Natural killer cell (primary cell): ENCODE data around the gene TBKBP1. TPM values are rescaled to one million over a fixed set of nuclear protein-coding genes. Genes with fewer than 3 reads are reported as not detected.
A peak's percentile ranks its signal among the peaks of the same experiment; 100 is the strongest.

Experiments
- ATAC-seq, 3 donors: fragments of 150-1000 bp in 2 of 3; fragments of 200-7000 bp in 1 of 3; cut with Tn5 transposase; 1 replicate in 1 of 3; 2 replicates in 2 of 3; pipeline ENCODE4 v1.10.0; 2021; ENCODE audit warnings: mild to moderate bottlenecking in 2 of 3, moderate library complexity in 2 of 3
- DNase-seq, 2 donors: peaks; one replicate each; pipeline versions ENCODE4 v3.0.0 to v3.0.0-alpha.2; 2013 to 2021; ENCODE audit warnings: mixed read lengths in 1 of 2
- H3K27ac ChIP-seq: one replicate; pipeline ENCODE4 v1.5.1; 2013; ENCODE audit warnings: mild to moderate bottlenecking, low read length
- H3K27me3 ChIP-seq: one replicate; pipeline ENCODE4 v1.6.1; 2013; ENCODE audit warnings: low read length; ENCODE audit not compliant: control insufficient read depth, insufficient read depth
- H3K36me3 ChIP-seq: one replicate; pipeline ENCODE4 v1.6.1; 2013; ENCODE audit warnings: low read length; ENCODE audit not compliant: control insufficient read depth, insufficient read depth
- H3K4me1 ChIP-seq: one replicate; pipeline ENCODE4 v1.6.1; 2013; ENCODE audit warnings: low read length; ENCODE audit not compliant: control insufficient read depth, insufficient read depth
- H3K4me3 ChIP-seq: one replicate; pipeline ENCODE4 v1.5.1; 2013; ENCODE audit warnings: low read length
- H3K9me3 ChIP-seq: one replicate; pipeline ENCODE4 v1.6.1; 2013; ENCODE audit warnings: low read length; ENCODE audit not compliant: control insufficient read depth, insufficient read depth
- H3K27ac Mint-ChIP-seq, 2 donors: one replicate each; pipeline ENCODE4 v1.8.0; 2022; ENCODE audit warnings: mild to moderate bottlenecking in 2 of 2, mixed read lengths in 2 of 2, moderate library complexity in 1 of 2
- H3K27me3 Mint-ChIP-seq, 2 donors: one replicate each; pipeline ENCODE4 v1.8.0; 2022; ENCODE audit warnings: low read depth in 2 of 2, mixed read lengths in 2 of 2
- H3K36me3 Mint-ChIP-seq: one replicate; pipeline ENCODE4 v1.8.0; 2022; ENCODE audit warnings: mixed read lengths
- H3K4me1 Mint-ChIP-seq, 2 donors: one replicate each; pipeline ENCODE4 v1.8.0; 2022; ENCODE audit warnings: mixed read lengths in 2 of 2
- H3K4me3 Mint-ChIP-seq: one replicate; pipeline ENCODE4 v1.8.0; 2022; ENCODE audit warnings: mild to moderate bottlenecking, moderate library complexity, mixed read lengths
- H3K9me3 Mint-ChIP-seq, 2 donors: one replicate each; pipeline ENCODE4 v1.8.0; 2022; ENCODE audit warnings: mixed read lengths in 2 of 2
- WGBS: methylation state at CpG from one replicate; pipeline ENCODE4 v1.1.7; 2013; ENCODE audit warnings: missing lambda C conversion rate; ENCODE audit not compliant: insufficient coverage; 5-methylcytosine and 5-hydroxymethylcytosine counted together
- intact Hi-C: fragments of 100-400 bp; cut with micrococcal nuclease; formaldehyde crosslinking; loops from one replicate; pipeline ENCODE4 v1.14.2; 2022
- total RNA-seq, 4 donors: library from RNA; stranded (reverse); fragments of 120-200 nt in 1 of 4; gene quantifications; one replicate each; pipeline versions ENCODE4 v1.2.3 to v1.2.4, GENCODE V29; 2013 to 2022
- TF ChIP-seq, protein P1 (sequence below): fragments of 200-600 bp; IDR thresholded peaks from one replicate; pipeline ENCODE4 v1.8.0; 2022; ENCODE audit warnings: antibody characterized with exemption

TBKBP1 gene, protein sequence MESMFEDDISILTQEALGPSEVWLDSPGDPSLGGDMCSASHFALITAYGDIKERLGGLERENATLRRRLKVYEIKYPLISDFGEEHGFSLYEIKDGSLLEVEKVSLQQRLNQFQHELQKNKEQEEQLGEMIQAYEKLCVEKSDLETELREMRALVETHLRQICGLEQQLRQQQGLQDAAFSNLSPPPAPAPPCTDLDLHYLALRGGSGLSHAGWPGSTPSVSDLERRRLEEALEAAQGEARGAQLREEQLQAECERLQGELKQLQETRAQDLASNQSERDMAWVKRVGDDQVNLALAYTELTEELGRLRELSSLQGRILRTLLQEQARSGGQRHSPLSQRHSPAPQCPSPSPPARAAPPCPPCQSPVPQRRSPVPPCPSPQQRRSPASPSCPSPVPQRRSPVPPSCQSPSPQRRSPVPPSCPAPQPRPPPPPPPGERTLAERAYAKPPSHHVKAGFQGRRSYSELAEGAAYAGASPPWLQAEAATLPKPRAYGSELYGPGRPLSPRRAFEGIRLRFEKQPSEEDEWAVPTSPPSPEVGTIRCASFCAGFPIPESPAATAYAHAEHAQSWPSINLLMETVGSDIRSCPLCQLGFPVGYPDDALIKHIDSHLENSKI
- total RNA-seq = 10 to 100 TPM; 21.4 to 38.9 (median 37.6) TPM
- total RNA-seq (2013) = 15.3 TPM

DNA sequence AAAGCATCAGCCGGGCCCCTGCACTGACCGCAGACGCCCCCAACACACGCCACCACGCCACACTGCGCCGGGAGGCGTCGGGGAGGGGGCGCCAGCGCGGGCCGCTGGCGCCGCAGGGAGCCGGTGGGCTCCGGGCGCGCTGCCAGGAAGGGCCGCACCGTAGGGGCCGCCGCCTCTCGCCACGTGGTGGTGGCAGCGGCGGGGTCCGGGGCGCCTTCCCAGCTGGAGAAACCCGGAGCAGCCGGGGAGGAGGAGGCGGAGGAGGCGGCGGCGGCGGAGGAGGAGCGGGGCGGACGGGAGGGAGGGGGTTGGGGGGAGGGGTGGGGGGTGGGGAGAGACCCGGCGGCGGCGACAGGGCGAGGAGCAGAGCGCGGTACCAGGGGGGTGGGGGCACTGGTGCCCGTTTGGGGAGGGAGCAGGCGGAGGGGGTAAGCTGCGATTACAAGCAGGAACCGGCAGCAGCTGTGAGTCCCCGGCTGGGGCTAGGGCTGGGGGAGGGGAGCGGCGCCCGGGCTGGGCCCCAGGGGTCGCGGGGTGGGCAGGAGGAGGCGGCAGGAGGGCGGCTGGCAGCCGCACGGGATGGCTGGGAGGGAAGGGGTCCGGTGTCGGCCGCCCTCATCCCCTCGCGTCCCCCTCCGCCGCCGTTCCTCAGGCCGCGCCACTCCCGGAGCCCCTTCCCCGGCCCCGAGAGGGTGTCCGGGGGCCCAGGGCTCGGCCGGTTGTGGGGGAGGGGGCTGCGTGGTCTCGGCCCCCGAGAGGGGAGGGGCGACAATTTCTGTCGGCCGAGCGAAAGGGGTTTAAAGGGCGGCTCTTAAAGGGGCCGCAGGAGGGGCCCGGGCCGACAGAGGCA lies at the start of gene TBKBP1:
Gene TBKBP1 (plus strand): TSS at position 431 of the 850 bp plus-strand sequence. CDS start 1,952 bp downstream, outside the sequence.
- Mint-ChIP-seq H3K36me3 (no peaks in the 10 kb centered on the region), H3K4me3 (peak within 1 kb of the TSS; percentile 98), H3K4me1 (peaks cover 46 to 61% of the 10 kb centered on the region in 2 donors), H3K27me3 (no peaks in the 10 kb centered on the region), H3K9me3 (no peaks in the 10 kb centered on the region), H3K27ac (peak within 1 kb of the TSS; percentile 87 to 98)
- peaks cover 59% of the 10 kb centered on the region for H3K4me1 ChIP-seq
- no peaks in the 10 kb centered on the region for H3K9me3 ChIP-seq
- H3K27me3 ChIP-seq = no peaks in the 10 kb centered on the region
- H3K36me3 ChIP-seq = peaks cover 6% of the 10 kb centered on the region
- intact Hi-C loops = no loop called here
- peak within 1 kb of the TSS; percentile 65 for H3K4me3 ChIP-seq
- WGBS = 0% methylated on average over 77 of the region's 87 CpGs
- peak within 1 kb of the TSS; percentile 72 for H3K27ac ChIP-seq
- DNase-seq (peak in 1 of 2 donors; percentile 76), ATAC-seq (peak; percentile 48 to 69 (median 60))
- TF ChIP-seq, protein P1, sequence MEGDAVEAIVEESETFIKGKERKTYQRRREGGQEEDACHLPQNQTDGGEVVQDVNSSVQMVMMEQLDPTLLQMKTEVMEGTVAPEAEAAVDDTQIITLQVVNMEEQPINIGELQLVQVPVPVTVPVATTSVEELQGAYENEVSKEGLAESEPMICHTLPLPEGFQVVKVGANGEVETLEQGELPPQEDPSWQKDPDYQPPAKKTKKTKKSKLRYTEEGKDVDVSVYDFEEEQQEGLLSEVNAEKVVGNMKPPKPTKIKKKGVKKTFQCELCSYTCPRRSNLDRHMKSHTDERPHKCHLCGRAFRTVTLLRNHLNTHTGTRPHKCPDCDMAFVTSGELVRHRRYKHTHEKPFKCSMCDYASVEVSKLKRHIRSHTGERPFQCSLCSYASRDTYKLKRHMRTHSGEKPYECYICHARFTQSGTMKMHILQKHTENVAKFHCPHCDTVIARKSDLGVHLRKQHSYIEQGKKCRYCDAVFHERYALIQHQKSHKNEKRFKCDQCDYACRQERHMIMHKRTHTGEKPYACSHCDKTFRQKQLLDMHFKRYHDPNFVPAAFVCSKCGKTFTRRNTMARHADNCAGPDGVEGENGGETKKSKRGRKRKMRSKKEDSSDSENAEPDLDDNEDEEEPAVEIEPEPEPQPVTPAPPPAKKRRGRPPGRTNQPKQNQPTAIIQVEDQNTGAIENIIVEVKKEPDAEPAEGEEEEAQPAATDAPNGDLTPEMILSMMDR = no peak

DNA sequence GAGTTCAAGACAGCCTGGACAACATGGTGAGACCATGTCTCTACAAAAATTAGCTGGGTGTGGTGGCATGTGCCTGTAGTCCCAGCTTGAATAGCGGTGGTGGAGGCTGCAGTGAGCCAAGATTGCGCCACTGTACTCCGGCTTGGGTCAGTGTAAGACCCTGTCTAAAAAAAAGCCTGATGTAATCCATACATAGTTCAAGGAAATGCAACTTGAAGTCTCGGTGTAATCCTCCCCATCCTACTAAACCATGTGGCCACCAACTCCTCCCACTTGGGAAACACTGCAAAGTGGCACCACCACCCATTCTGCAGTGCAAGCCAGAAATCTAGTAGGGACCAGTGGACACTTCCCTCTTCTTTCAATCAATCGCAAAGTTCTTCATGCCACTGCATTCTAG lies 49.6 kb upstream of the TBKBP1 start:
- ATAC-seq (no peak), DNase-seq (no peak)
- no peaks in the 10 kb centered on the region for H3K9me3 ChIP-seq
- H3K4me3 ChIP-seq = no peak overlapping the region
- no peak overlapping the region for H3K27ac ChIP-seq
- Mint-ChIP-seq H3K9me3 (no peaks in the 10 kb centered on the region), H3K36me3 (no peaks in the 10 kb centered on the region), H3K27ac (no peak overlapping the region), H3K4me3 (no peak overlapping the region), H3K4me1 (peaks cover 9 to 14% of the 10 kb centered on the region in 2 donors), H3K27me3 (no peaks in the 10 kb centered on the region)
- H3K4me1 ChIP-seq = peaks cover 11% of the 10 kb centered on the region
- H3K27me3 ChIP-seq = no peaks in the 10 kb centered on the region
- no peaks in the 10 kb centered on the region for H3K36me3 ChIP-seq
- intact Hi-C loops = no loop called here
- TF ChIP-seq, protein P1 = no peak
- 90% methylated on average over 5 of the region's 5 CpGs for WGBS

DNA sequence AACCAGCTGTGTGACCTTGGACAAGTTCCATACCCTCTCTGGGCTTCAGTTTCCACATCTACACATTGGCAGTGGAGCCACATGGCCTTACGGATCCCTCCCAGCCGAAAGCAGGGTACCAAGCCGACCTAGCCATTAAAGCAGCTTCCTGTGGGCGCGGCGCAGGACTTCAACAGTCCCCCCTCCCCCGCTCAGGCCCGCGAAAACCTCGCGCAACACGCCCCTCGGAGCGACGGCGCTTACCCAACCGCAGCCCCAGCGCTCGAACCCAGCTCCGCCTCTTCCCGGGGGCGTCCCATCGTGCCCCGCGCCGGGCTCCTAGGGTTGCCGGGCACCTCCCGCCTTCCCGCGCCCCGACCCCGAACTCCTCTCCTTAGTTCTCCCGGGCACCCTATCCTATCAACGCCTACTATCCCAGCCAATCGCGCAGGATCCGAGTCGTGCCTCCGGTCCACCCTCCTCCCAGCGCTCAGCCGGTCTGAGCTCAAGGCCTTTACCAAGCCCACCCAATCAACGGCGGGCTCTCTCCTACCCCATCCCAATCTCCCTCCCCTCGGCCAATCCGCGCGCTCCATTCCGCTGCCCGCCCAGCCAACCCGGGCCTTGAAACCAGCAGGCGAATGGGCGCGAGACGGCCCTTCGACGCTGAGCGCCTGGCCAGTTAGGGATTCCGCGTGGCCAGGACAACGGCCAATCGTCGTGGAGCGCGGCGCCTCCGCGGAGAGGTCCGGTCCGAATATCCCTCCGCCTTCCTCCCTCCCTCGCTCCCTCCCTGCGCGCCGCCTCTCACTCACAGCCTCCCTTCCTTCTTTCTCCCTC lies 44.6 kb upstream of the TBKBP1 start, which contains the start of gene KPNB1:
Gene KPNB1 (plus strand): TSS at position 767 of the 819 bp plus-strand sequence. CDS start 326 bp downstream, outside the sequence.
- H3K36me3 Mint-ChIP-seq = peaks cover 7% of the 10 kb centered on the region
- H3K27me3 Mint-ChIP-seq = no peaks in the 10 kb centered on the region
- under 1% methylated on average over 74 of the region's 74 CpGs for WGBS
- peak within 1 kb of the TSS; percentile 84 for H3K4me3 ChIP-seq
- peak; percentile 96 to 99 for DNase-seq
- H3K4me3 Mint-ChIP-seq = peak within 1 kb of the TSS; percentile 96
- H3K9me3 Mint-ChIP-seq = no peaks in the 10 kb centered on the region
- H3K27ac Mint-ChIP-seq = peak within 1 kb of the TSS; percentile 93 to 97
- H3K27me3 ChIP-seq = no peaks in the 10 kb centered on the region
- no peaks in the 10 kb centered on the region for H3K9me3 ChIP-seq
- H3K4me1 Mint-ChIP-seq = peaks cover 36 to 48% of the 10 kb centered on the region in 2 donors
- H3K36me3 ChIP-seq = peaks cover 25% of the 10 kb centered on the region
- H3K4me1 ChIP-seq = peaks cover 17% of the 10 kb centered on the region
- H3K27ac ChIP-seq = peak within 1 kb of the TSS; percentile 81
- intact Hi-C loops = loop anchor here (1.0 kb wide), 2 partner anchors 11 to 15 kb away; no protein-coding TSS in a partner anchor
- peak; percentile 81 to 94 (median 84) for ATAC-seq
- TF ChIP-seq, protein P1 = no peak
